Astrocyte (in vitro differentiated cells and primary cell): ENCODE measurements around the gene TSEN2. TPM values are rescaled to one million over a fixed set of nuclear protein-coding genes. Genes with fewer than 3 reads are reported as not detected.
A peak's percentile ranks its signal among the peaks of the same experiment; 100 is the strongest.

ENCODE experiments used
- DNase-seq: peaks from one replicate; pipeline ENCODE4 v3.0.0-alpha.2; 2010; ENCODE audit warnings: low read depth
- FAIRE-seq: peaks from 2 replicates; lab custom pipeline; 2011; peaks lifted over from hg19 to GRCh38; lab: Jason Lieb, UNC
- H2AFZ ChIP-seq: 2 replicates; pipeline ENCODE4 v1.6.0; 2012; ENCODE audit warnings: low read depth, low read length, inconsistent platforms
- H3K27ac ChIP-seq: 2 replicates; pipeline ENCODE4 v1.5.1; 2011; ENCODE audit warnings: low read depth, low read length, inconsistent platforms
- H3K27me3 ChIP-seq: 2 replicates; pipeline ENCODE4 v1.6.0; 2011; ENCODE audit warnings: low read length, inconsistent platforms; ENCODE audit not compliant: insufficient read depth
- H3K36me3 ChIP-seq: 2 replicates; pipeline ENCODE4 v1.5.1; 2011; ENCODE audit warnings: low read length, inconsistent platforms; ENCODE audit not compliant: insufficient read depth
- H3K4me1 ChIP-seq: 2 replicates; pipeline ENCODE4 v1.5.1; 2011; ENCODE audit warnings: low read length, inconsistent platforms; ENCODE audit not compliant: insufficient read depth
- H3K4me2 ChIP-seq: 2 replicates; pipeline ENCODE4 v1.6.0; 2012; ENCODE audit warnings: low read length, inconsistent platforms
- H3K4me3 ChIP-seq: 2 replicates; pipeline ENCODE4 v1.5.1; 2011; ENCODE audit warnings: low read depth, mild to moderate bottlenecking, low read length, inconsistent platforms; ENCODE audit not compliant: insufficient read depth
- H3K79me2 ChIP-seq: 2 replicates; pipeline ENCODE4 v1.6.0; 2012; ENCODE audit warnings: mild to moderate bottlenecking, low read length, inconsistent platforms; ENCODE audit not compliant: insufficient read depth
- H3K9ac ChIP-seq: 2 replicates; pipeline ENCODE4 v1.6.0; 2012; ENCODE audit warnings: mild to moderate bottlenecking, low read length, inconsistent platforms
- H3K9me3 ChIP-seq: 2 replicates; pipeline ENCODE4 v1.5.1; 2012; ENCODE audit warnings: low read depth, mild to moderate bottlenecking, low read length, inconsistent platforms; ENCODE audit not compliant: insufficient read depth
- H4K20me1 ChIP-seq: 2 replicates; pipeline ENCODE4 v1.6.0; 2012; ENCODE audit warnings: low read length, inconsistent platforms; ENCODE audit not compliant: insufficient read depth
- H3K27ac Mint-ChIP-seq: one replicate; pipeline ENCODE4 v1.8.0; 2021; ENCODE audit warnings: mild to moderate bottlenecking, mixed read lengths; ENCODE audit not compliant: unreplicated experiment
- H3K27me3 Mint-ChIP-seq: one replicate; pipeline ENCODE4 v1.8.0; 2021; ENCODE audit warnings: low read depth, mixed read lengths; ENCODE audit not compliant: unreplicated experiment
- H3K36me3 Mint-ChIP-seq: one replicate; pipeline ENCODE4 v1.8.0; 2021; ENCODE audit warnings: low read depth, mixed read lengths; ENCODE audit not compliant: unreplicated experiment
- H3K4me1 Mint-ChIP-seq: one replicate; pipeline ENCODE4 v1.8.0; 2021; ENCODE audit warnings: low read depth, mixed read lengths; ENCODE audit not compliant: unreplicated experiment
- H3K4me3 Mint-ChIP-seq: one replicate; pipeline ENCODE4 v1.8.0; 2021; ENCODE audit warnings: mild to moderate bottlenecking, moderate library complexity, mixed read lengths; ENCODE audit not compliant: unreplicated experiment
- H3K9me3 Mint-ChIP-seq: one replicate; pipeline ENCODE4 v1.8.0; 2021; ENCODE audit warnings: mild to moderate bottlenecking, mixed read lengths; ENCODE audit not compliant: unreplicated experiment
- CTCF ChIP-seq: IDR thresholded peaks from 2 replicates; pipeline ENCODE4 v1.5.1; 2011; ENCODE audit warnings: low read depth, mild to moderate bottlenecking, inconsistent platforms, low read length, moderate library complexity; ENCODE audit not compliant: insufficient read depth
- EZH2 ChIP-seq: IDR thresholded peaks from 2 replicates; pipeline ENCODE4 v1.6.1; 2012; ENCODE audit warnings: mild to moderate bottlenecking, low read length, inconsistent platforms; ENCODE audit not compliant: insufficient read depth
- total RNA-seq: library from RNA; stranded (reverse); gene quantifications from 2 replicates; pipeline ENCODE4 v1.2.1, GENCODE V29; 2021

The TSEN2 gene
- total RNA-seq, 1 donor from 2014 or later = 9.7 TPM

- H3K9me3 Mint-ChIP-seq = no peaks in the 10 kb centered on the region
- no peak for DNase-seq
- Histone ChIP-seq H3K4me1 (peaks cover 12% of the 10 kb centered on the region), H3K27me3 (no peaks in the 10 kb centered on the region), H3K4me2 (no peak overlapping the region), H4K20me1 (no peaks in the 10 kb centered on the region), H3K9ac (no peak overlapping the region), H3K27ac (no peak overlapping the region), H2AFZ (no peak overlapping the region), H3K9me3 (no peaks in the 10 kb centered on the region), H3K36me3 (no peaks in the 10 kb centered on the region), H3K79me2 (no peaks in the 10 kb centered on the region), H3K4me3 (no peak overlapping the region)
- no peak for FAIRE-seq
- TF ChIP-seq CTCF (no peak), EZH2 (no peak)
- H3K27ac Mint-ChIP-seq = no peak overlapping the region
- no peak overlapping the region for H3K4me3 Mint-ChIP-seq
- H3K27me3 Mint-ChIP-seq = peaks cover 6% of the 10 kb centered on the region
- no peaks in the 10 kb centered on the region for H3K36me3 Mint-ChIP-seq
- H3K4me1 Mint-ChIP-seq = peaks cover 7% of the 10 kb centered on the region
Observed at GRCh38 chr3:12472000-12472610, 12.2 kb upstream of the TSEN2 start.

- Histone ChIP-seq H3K9ac (no peak overlapping the region), H2AFZ (no peak overlapping the region), H4K20me1 (no peaks in the 10 kb centered on the region), H3K4me3 (no peak overlapping the region), H3K9me3 (no peaks in the 10 kb centered on the region), H3K79me2 (no peaks in the 10 kb centered on the region), H3K27ac (no peak overlapping the region), H3K4me2 (no peak overlapping the region), H3K36me3 (no peaks in the 10 kb centered on the region), H3K27me3 (no peaks in the 10 kb centered on the region), H3K4me1 (peaks cover 12% of the 10 kb centered on the region)
- Mint-ChIP-seq H3K27ac (no peak overlapping the region), H3K4me1 (peaks cover 7% of the 10 kb centered on the region), H3K4me3 (no peak overlapping the region), H3K36me3 (no peaks in the 10 kb centered on the region), H3K9me3 (no peaks in the 10 kb centered on the region), H3K27me3 (peaks cover 6% of the 10 kb centered on the region)
- DNase-seq = peak; percentile 13
- FAIRE-seq = no peak
- TF ChIP-seq CTCF (no peak), EZH2 (no peak)
Observed at GRCh38 chr3:12472796-12473195, 11.5 kb upstream of the TSEN2 start.

- no peaks in the 10 kb centered on the region for H3K27me3 ChIP-seq
- H3K4me2 ChIP-seq = no peak overlapping the region
- H2AFZ ChIP-seq = no peak overlapping the region
- no peaks in the 10 kb centered on the region for H3K79me2 ChIP-seq
- peaks cover 12% of the 10 kb centered on the region for H3K4me1 ChIP-seq
- no peaks in the 10 kb centered on the region for H3K36me3 ChIP-seq
- H3K4me1 Mint-ChIP-seq = peaks cover 7% of the 10 kb centered on the region
- no peaks in the 10 kb centered on the region for H3K9me3 Mint-ChIP-seq
- H3K9me3 ChIP-seq = no peaks in the 10 kb centered on the region
- no peak overlapping the region for H3K9ac ChIP-seq
- DNase-seq = no peak
- H3K4me3 Mint-ChIP-seq = no peak overlapping the region
- no peaks in the 10 kb centered on the region for H4K20me1 ChIP-seq
- no peak for FAIRE-seq
- no peak overlapping the region for H3K27ac Mint-ChIP-seq
- H3K4me3 ChIP-seq = no peak overlapping the region
- no peak overlapping the region for H3K27ac ChIP-seq
- no peaks in the 10 kb centered on the region for H3K36me3 Mint-ChIP-seq
- peaks cover 6% of the 10 kb centered on the region for H3K27me3 Mint-ChIP-seq
- TF ChIP-seq CTCF (no peak), EZH2 (no peak)
Observed at GRCh38 chr3:12473511-12473910, 10.8 kb upstream of the TSEN2 start.
